Measurements from ENCODE around the gene MAP4. TPM values are rescaled to one million over a fixed set of nuclear protein-coding genes. Genes with fewer than 3 reads are reported as not detected.

MAP4 gene
- total and polyA plus RNA-seq, 2 of the 13 experiments (the other 11 are each of a cell fraction or from before 2014, with no cell fraction given), result 33.1 to 38.7 TPM

GRCh38 chr3:47901280-47901833, 114.9 kb downstream of the MAP4 start:
- H3K9me3 ChIP-seq (ENCODE audit: low read length), result no peaks in the 10 kb centered on the region
- no peak for TF ChIP-seq FOSL2 (CRISPR knock-in tag; IDR thresholded peaks at IDR 0.05)
- peak; percentile 17; the same call in 1 of the 2 replicates for TF ChIP-seq CEBPB (IDR thresholded peaks at IDR 0.05; ENCODE audit: borderline replicate concordance, low read depth, low read length)
- no peak for TF ChIP-seq ZNF703 (CRISPR knock-in tag; IDR thresholded peaks at IDR 0.05; ENCODE audit: borderline replicate concordance)
- peak; percentile 56 for TF ChIP-seq ZNF121 (CRISPR knock-in tag; IDR thresholded peaks at IDR 0.05)
- H3K4me1 ChIP-seq (ENCODE audit: insufficient read depth, low read length), result peaks cover 13% of the 10 kb centered on the region
- no peak overlapping the region for H3K4me2 ChIP-seq (ENCODE audit: low read depth, low read length)
- ChIA-PET CTCF (ENCODE audit: low intra/inter-chr PET ratio, low total read pairs) (no interaction called here), POLR2A (no interaction called here)
- no peak overlapping the region for H2AFZ ChIP-seq (ENCODE audit: low read length)
- H4K20me1 ChIP-seq (ENCODE audit: insufficient read depth, low read length), result no peaks in the 10 kb centered on the region
- WGBS (ENCODE audit: low lambda C conversion rate), result 71% methylated on average over 7 of the region's 7 CpGs
- H3K27me3 ChIP-seq (ENCODE audit: control insufficient read depth in 1 of 2, insufficient read depth in 2 of 2, low read length in 2 of 2), result no peaks in the 10 kb centered on the region
- FAIRE-seq, result no peak
- in situ Hi-C loops (cut with HindIII; ENCODE audit: extremely low pct_ligation_motif_present, low pct_unique_long_range_greater_than_20kb) (no loop called here), intact Hi-C loops (cut with micrococcal nuclease; ENCODE audit: unreplicated experiment) (no loop called here)
- DNase-seq (ENCODE audit: low spot score), result peak; percentile 7
- ATAC-seq, result no peak
- no peaks in the 10 kb centered on the region for H3K79me2 ChIP-seq (ENCODE audit: insufficient read depth, low read length)
- H3K9ac ChIP-seq (ENCODE audit: insufficient read depth, low read depth, low read length), result no peak overlapping the region
- peaks cover 5 to 24% of the 10 kb centered on the region in 2 experiments; a peak in 3 of 5 replicates for H3K36me3 ChIP-seq (replicated peaks in 1 of 2; ENCODE audit: control insufficient read depth in 1 of 2, insufficient read depth in 2 of 2, low read length in 2 of 2)
- H3K4me3 ChIP-seq (replicated peaks in 1 of 3; ENCODE audit: insufficient read depth in 1 of 3, low read depth in 2 of 3, low read length in 3 of 3), result no peak overlapping the region
- no TSS peak for BruUV-seq (replicated peaks)
- H3K27ac ChIP-seq (ENCODE audit: extremely low read length, insufficient read depth, low read length), result no peak overlapping the region

- no peaks in the 10 kb centered on the region for H3K79me2 ChIP-seq (ENCODE audit: insufficient read depth, low read length)
- no peak overlapping the region for H3K9ac ChIP-seq (ENCODE audit: insufficient read depth, low read depth, low read length)
- FAIRE-seq (no peak), DNase-seq (ENCODE audit: low spot score) (no peak), ATAC-seq (no peak)
- no peaks in the 10 kb centered on the region for H4K20me1 ChIP-seq (ENCODE audit: insufficient read depth, low read length)
- peaks cover 13% of the 10 kb centered on the region for H3K4me1 ChIP-seq (ENCODE audit: insufficient read depth, low read length)
- peaks cover 5 to 24% of the 10 kb centered on the region in 2 experiments; a peak in 3 of 5 replicates for H3K36me3 ChIP-seq (replicated peaks in 1 of 2; ENCODE audit: control insufficient read depth in 1 of 2, insufficient read depth in 2 of 2, low read length in 2 of 2)
- no peak overlapping the region for H3K4me2 ChIP-seq (ENCODE audit: low read depth, low read length)
- no peaks in the 10 kb centered on the region for H3K9me3 ChIP-seq (ENCODE audit: low read length)
- TF ChIP-seq SNAPC2 (CRISPR knock-in tag; IDR thresholded peaks at IDR 0.05) (no peak), IKZF4 (CRISPR knock-in tag; IDR thresholded peaks at IDR 0.05; ENCODE audit: borderline replicate concordance, low read depth, not compliant biosample characterization) (no peak), MED13 (CRISPR knock-in tag; IDR thresholded peaks at IDR 0.05) (no peak), PHF21A (CRISPR knock-in tag; IDR thresholded peaks at IDR 0.05) (no peak), ZNF530 (CRISPR knock-in tag; IDR thresholded peaks at IDR 0.05; ENCODE audit: low read depth) (no peak), POGZ (CRISPR knock-in tag; IDR thresholded peaks at IDR 0.05) (no peak), NCOA5 (CRISPR knock-in tag; IDR thresholded peaks at IDR 0.05) (no peak), ZNF746 (CRISPR knock-in tag; IDR thresholded peaks at IDR 0.05) (no peak)
- H3K27me3 ChIP-seq (ENCODE audit: control insufficient read depth in 1 of 2, insufficient read depth in 2 of 2, low read length in 2 of 2), result no peaks in the 10 kb centered on the region
- ChIA-PET CTCF (ENCODE audit: low intra/inter-chr PET ratio, low total read pairs) (no interaction called here), POLR2A (no interaction called here)
- intact Hi-C loops (cut with micrococcal nuclease; ENCODE audit: unreplicated experiment) (no loop called here), in situ Hi-C loops (cut with HindIII; ENCODE audit: extremely low pct_ligation_motif_present, low pct_unique_long_range_greater_than_20kb) (no loop called here)
- 96% methylated on average over 3 of the region's 3 CpGs for WGBS (ENCODE audit: low lambda C conversion rate)
- no peak overlapping the region for H2AFZ ChIP-seq (ENCODE audit: low read length)
- BruUV-seq (replicated peaks), result no TSS peak
- no peak overlapping the region for H3K4me3 ChIP-seq (replicated peaks in 1 of 3; ENCODE audit: insufficient read depth in 1 of 3, low read depth in 2 of 3, low read length in 3 of 3)
- H3K27ac ChIP-seq (ENCODE audit: extremely low read length, insufficient read depth, low read length), result no peak overlapping the region
Measured at GRCh38 chr3:47899495-47900108, 116.6 kb downstream of the MAP4 start.
